Activated naive CD4-positive, alpha-beta T cell (primary cell): Measurements from ENCODE around the gene MED12L.

ENCODE experiments used
- DNase-seq, 4 experiments: peaks; one replicate each; lab custom pipeline; 2025; lab: John Stamatoyannopoulos, UW

MED12L gene

DNA sequence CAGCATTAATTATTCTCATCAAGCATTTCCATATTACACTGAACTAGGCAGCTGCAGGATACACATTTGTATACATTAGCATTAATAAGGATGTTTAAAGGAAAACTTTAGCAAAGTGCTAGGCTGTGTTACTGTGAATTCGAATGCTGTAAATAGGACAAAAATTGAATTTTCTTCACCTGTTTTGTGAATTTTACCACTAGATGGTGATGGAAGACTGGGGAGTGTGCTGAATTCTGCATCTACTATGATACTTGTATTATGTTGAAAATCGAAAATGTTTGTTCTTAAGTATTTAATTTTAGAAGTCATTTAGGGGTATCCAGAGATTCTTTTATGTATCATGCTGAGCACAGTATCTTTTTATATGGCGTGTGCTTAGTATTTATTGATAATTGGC is 205.2 kb downstream of the MED12L start:
- no peak for DNase-seq

- no peak for DNase-seq
Observed at GRCh38 chr3:151293127-151293526, 207.7 kb downstream of the MED12L start.

- DNase-seq: no peak
Observed at GRCh38 chr3:151296226-151296625, 210.8 kb downstream of the MED12L start.

- DNase-seq: no peak
Observed at GRCh38 chr3:151297429-151297828, 212.0 kb downstream of the MED12L start.

DNA sequence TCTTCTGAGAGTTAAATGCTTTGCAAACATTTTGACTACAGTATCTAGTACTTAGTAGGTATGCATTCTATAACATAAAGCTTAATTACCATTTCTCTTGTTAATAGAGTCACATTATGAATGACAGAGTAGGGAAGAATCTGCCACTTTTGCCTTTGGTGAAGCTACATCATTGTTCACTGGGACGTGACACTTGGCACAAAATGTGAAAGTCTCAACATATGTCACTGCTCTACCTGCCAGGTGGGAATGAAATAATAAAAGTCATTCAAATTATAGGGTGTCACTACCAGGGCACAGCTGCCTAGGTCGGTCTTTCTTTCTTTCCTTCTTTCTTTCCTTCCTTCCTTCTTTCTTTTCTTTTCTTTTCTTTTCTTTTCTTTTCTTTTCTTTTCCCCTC is 213.5 kb downstream of the MED12L start:
- DNase-seq: no peak

DNA sequence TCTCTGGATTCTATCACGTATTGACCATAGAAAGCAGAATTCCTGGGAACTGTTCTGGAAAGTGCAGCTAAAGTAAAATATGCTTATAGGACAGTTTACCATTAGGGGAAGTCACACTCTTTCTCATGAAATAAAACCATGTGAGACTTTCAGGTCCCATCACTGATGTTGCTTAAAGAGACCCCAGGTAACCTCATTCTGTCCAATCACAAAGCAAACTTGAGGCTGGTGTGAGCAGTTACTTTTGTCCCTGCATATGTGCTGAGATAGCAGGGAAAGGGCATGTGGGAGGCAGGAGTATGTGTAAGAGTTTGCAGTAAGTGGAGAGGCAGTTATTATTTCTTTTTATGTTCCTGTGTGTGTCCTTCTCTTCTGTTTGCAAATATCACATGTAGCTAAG is 215.1 kb downstream of the MED12L start:
- DNase-seq: no peak

GRCh38 chr3:151301787-151302186 is 216.3 kb downstream of the MED12L start:
- no peak for DNase-seq

DNA sequence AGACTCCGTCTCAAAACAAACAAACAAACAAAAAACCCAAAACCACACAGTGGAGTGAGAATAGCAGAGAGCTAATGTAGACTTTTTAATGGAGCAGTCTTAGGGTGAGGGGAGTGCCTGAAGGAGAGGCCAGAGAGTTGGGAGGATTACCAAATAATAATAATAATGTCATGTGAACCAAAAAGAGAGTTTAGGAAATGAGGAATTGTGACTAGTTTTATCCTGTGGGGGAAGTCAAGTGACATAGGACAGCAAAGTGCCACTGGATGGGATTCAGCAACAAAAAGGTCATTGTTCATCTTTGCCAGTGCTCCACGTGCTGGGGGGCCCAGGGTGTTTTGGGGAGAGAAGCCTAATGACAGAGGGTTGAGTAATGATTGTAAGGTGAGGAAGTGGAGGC is 218.3 kb downstream of the MED12L start:
- no peak for DNase-seq

DNA sequence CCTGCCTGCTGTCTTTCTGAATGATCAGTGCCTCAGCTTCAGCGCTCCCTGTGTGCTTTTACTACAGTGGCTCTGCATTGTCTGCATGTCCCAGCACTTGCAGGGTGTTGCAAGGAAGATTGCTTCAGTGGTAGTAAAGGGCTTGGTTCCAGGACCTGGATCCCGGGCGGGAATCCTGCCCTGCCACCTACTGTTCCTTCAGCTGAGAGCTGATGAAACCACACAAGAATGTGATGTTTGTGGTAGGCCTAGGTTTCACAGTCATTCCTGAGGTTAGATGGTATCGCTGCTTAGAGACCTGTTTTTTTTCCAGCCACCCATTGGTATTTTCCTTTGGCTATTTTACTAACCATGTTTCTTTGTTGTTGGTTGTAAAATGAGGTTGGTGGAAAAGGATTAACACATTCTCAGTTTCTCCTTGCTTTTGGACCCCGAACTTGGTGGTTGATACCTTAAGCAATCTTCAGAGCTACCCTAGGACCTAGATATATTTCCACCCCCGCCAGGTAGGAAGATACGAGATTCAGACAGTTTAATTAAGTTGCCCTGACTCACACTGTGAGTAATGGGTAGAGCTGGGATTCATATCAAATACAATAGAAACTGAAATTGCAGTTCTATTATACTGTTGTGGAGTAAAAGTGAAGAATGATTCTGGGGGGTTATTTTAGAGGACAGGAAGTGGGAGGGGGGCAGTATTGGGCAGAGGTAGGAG is 219.8 kb downstream of the MED12L start:
- no peak for DNase-seq

DNA sequence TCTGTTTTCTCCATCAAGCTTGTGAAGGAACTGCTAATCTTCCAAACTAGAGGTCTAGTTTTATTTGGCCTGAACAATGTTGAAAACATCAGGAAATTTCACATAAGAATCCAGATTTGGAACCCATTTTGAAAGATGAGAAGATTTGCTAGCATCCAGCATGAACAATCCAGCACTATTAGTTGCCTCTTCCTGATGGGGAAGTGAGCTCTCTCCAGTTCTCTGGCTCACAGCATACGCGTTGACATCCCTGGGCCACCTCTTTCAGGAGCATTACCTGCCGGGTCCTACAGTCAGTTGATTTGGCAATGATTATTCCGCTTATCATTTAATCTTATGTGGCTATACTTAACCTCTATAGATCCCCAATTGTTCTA is 220.3 kb downstream of the MED12L start:
- no peak for DNase-seq

DNA sequence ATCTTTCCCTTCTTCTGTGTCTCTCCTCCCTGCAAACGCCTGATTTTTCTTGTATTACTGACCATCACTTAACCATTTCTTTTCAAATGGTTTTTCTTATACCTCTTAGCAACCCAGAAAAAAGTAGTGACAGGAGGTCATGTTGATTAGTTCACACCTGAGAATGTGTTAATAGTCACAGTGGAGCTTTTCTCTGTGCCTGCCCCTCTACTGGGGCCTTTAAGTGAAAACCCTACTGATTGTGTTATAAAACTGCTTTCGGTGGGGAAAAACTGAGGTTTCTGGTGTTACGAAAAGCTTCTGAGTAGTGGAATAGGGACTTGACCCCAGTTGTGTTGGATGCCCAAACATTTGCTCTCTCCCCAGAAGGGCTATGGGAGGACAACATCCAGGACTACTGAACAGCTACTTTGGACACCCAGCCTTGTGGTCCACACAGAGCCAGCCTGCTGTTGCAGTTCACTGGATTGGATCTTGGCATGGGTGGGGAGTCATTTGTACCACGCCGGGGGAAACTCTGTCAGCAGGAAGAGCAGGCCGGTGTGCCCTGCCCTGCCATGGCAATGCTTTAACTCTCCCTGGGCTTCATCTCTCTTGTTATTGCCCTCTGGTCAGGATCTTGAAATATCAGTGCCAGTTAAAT is 220.8 kb downstream of the MED12L start:
- DNase-seq: no peak

GRCh38 chr3:151307131-151307530 is 221.7 kb downstream of the MED12L start:
- no peak for DNase-seq

DNA sequence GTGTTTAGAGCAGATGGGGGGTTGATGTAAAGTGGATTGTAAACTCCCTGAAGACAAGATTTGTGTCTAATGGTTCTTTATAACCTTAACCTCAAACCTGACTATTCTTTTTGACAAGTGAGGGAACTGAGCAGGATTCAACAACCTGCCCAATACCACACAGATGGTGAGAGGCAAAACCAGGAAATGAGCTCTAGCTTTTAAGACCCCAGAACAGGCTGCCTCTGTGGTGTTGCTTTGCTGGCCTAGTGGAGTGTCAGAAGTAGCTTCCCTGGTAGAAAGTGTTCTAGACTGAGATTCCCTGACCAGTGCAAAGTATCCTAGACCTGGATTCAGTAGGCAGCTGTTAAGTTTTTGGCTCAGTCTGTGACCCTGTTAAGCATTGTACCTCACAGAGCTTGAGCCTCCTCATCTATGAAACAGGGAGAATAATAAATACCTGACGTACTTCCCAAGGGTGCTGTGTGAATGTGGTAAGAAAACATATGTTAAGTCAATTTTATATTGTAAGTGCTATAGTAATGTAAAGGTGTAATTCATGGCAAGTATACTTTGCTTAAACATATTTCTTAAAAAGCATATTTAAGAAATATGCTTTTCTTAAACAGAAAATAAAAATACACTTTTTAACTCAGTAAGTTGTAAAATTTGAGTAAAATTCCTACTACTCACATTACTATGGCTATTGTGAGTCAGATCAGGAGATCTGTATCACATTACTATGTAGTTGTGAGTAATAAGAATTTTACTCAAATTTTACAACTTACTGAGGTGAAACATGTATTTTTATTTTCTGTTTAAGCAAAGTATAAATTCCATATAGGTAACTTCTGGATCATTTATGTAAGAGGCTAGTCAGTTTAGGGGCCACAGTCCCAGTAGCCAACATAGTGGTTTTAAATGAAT is 222.4 kb downstream of the MED12L start:
- DNase-seq: no peak

- no peak for DNase-seq
Observed at GRCh38 chr3:151309566-151309965, 224.1 kb downstream of the MED12L start.

DNA sequence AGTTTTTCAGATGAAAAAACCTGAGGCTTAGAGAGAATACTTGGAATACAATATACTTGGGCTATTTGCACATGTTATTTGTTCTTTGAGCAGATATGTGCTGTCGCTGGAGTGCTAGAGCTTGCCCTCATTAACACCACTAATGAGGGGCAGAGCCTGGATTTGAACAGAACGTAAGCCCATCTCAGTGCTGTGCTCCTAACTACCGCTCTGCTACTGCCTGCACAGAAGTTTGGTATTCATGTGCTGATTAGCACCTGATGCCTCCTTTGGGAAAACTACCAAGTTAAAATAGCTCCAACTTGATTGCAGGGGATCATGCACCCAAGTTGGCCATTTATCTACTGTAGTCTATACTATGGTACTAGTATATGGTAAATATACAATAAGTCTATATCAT is 227.5 kb downstream of the MED12L start:
- no peak for DNase-seq

- no peak for DNase-seq
Observed at GRCh38 chr3:151314137-151314536, 228.7 kb downstream of the MED12L start.

DNA sequence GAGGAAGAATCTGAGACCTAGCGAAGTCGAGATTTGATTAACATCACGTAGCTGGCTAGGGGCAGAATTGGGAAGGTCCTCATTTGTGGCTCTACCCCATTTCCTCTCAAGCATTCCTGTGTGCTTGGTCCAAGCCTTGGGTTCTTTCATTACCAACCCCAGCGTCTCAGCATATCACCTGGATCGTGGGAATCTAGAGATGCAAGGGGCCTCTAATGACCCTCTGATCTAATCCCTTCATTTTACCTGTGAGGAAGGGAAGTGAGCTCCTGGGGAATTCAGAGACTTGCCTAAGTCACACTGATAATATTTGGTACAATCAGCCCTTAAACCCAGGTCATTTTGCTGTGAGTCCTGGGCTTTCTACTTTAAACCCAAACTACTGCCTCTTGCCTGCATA is 229.1 kb downstream of the MED12L start:
- DNase-seq: no peak

GRCh38 chr3:151315136-151315535 is 229.7 kb downstream of the MED12L start:
- DNase-seq: no peak

DNA sequence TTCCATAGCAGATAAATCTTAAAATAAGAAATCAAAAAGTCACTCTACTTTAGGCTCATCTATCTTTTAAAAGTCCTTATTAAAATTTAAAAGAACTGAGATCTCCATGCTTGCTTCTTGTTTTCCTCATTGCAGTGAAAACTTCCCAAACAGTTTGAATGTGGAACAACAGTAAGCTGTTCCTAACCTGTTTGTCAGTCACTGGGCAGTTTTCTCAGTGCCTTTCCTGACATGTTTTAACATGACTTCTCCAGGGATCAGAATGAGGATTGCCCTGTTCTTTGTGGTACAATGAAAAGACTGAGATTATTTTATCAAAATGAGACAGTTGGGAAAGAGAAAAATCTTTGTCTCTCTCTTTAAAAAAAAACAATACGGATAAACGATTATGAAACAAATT is 230.4 kb downstream of the MED12L start:
- no peak for DNase-seq

GRCh38 chr3:151316267-151316991 is 231.0 kb downstream of the MED12L start, which contains the start of gene GPR87:
GPR87 (minus strand) TSS chr3:151316820; CDS start chr3:151300100, 16,720 bp downstream.
- DNase-seq: no peak

GRCh38 chr3:151318313-151318712 is 232.8 kb downstream of the MED12L start:
- DNase-seq: no peak

GRCh38 chr3:151318991-151319390 is 233.5 kb downstream of the MED12L start:
- no peak for DNase-seq
